HG02610 (cell line): Measurements from ENCODE around the gene MAB21L1.
A peak's percentile ranks its signal among the peaks of the same experiment; 100 is the strongest.

Experiments
- ATAC-seq: cut with Tn5 transposase; IDR thresholded peaks from one replicate; pipeline ENCODE4 v1.9.1; 2021; ENCODE audit warnings: mild to moderate bottlenecking, moderate library complexity; ENCODE audit not compliant: unreplicated experiment

MAB21L1 gene

DNA sequence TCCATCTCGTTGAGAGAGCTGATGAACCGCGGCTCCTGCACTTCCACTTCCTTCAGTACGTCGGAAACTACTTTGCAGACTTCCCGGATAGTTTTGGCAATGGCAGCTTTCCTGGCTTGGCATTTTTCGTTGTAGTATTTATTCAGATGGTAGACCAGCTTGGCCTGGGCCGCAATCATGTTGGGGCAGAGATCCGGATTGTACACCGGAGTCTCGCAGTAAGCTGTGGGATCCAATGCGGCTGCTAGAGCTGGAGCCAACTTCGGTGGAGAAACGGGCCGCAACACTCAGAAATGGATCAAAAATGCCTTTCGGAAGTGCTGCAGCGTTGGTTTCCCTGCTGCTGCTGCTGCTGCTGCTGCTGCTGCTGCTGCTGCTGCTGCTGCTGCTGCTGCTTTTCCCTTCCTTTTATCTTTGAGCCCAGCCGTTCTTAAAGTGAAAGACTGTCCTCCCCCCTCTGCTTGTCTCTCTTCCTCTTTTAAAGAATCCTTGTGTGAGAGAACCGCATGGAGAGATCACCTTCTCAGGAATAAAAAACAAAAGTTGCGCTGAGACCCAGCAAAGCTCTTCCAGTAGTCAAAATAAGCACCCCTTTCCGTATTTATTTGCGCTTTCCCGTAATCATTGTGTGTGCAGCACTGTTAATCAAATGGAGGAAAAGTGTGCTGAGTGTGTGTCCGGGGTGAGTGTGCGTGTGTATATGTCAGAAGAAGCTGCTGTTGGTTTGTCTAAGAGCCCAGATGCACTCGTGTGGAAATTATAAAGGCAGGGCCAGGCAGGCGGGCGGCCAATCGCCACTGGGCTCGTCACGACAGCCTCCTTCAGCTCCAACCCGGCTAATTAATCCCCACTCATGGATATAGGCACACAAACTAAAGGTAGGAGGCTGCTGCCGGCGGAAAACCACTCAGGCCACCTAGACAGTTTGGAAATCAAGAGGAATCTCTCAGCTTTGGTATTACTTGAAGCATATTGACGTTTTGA lies at the start of gene MAB21L1:
TSS of gene MAB21L1 (minus strand) at position 730 of the 984 bp plus-strand sequence. CDS start at position 179, 551 bp downstream.
- ATAC-seq = peak; percentile 37

DNA sequence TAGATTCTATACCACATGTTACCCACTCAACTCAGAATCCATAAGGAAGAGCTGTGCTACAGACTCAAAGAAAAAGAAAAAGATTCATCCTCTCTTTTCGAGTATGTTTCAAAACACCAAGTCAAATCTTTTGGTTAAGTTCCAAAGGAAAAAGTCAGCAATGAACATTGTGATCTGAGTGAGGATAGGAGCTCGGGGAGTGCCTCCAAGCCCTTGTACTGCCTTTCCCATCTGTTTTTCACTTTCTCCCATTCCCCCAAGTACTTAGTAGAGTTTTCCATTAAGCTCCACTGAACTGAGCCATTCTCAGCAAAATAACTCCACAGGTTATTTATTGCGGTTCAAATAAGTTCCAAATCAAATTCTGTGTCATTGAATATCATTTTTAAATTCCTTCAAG lies 47.7 kb upstream of the MAB21L1 start:
- no peak for ATAC-seq

DNA sequence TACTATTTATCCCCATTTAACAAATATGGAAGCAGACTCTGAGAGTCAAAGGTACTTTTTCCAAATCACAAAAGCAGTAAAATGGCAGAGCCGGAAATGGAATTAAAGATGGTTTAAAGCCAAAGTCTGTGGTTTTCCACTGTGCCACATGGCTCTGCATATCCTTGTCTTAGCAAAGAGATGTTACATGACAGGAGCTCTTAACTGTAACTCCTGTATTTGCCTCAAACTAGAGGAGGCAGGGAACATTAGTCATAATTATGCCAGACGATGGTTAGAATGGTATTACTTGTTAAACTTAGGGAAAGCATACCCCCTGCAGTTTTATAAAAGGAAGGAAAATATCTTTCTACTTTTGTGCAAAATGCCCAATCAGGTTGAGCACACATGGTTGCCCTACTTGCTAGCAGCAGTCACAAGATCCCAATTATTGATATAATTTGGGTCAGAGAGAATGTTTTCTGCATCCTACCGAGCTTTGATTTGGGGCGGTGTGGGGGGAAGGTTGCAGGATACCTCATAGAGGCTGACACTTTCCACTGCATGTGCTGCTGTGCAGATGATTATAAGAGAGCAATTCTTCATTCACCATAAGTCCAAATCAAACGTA lies 42.0 kb upstream of the MAB21L1 start:
- ATAC-seq = no peak

DNA sequence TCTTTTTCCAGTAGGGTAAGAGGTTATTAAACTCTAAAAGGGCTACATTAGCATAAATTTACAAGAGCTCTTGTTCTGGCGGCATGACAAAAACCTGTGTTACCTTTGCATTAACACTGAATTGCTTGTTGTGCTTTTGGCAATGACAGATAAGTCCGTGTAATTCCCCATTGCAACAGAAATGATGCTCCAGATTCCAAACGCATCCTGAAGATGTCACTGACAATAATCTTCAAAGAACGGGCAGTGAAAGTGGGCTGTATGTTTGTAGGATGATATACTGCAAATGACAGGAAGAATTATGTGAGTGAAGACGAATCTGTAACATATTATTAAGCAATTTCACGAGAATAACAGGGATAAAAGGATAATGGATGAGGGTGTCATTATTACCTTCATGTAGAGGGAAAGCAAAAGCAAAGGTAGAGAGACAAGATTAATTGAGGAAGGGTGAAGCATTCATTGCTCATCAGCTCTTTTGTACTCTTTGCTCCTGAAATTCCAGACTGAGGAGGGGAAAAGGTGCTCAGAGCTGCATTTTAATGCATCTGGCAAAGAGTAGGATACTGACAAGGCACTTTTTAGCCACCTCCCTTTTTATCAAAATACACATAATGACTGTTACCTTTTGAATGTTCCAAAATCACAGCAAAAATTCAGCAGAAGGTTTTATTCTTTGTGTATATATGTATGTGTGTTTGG lies 38.5 kb upstream of the MAB21L1 start:
- no peak for ATAC-seq

DNA sequence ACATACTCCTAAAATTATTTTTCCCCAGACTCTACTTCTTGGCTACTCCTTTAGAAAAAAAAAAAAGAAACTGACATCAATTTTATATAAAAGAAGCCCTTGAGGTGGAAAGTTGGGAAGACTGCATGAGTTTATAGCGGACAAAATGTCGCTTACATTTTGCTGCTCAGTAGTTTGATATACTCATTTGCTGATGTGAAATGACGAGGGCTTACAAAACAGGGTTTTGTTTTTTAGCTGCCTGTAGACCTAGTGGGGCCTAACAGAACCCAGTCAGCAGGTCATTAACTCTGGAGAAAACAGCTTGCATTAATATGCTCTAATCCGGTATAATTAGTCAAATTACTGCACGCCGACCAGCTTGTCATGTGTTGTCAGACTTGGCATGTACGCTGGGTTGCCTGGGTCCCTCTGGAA lies 37.6 kb upstream of the MAB21L1 start:
- no peak for ATAC-seq

DNA sequence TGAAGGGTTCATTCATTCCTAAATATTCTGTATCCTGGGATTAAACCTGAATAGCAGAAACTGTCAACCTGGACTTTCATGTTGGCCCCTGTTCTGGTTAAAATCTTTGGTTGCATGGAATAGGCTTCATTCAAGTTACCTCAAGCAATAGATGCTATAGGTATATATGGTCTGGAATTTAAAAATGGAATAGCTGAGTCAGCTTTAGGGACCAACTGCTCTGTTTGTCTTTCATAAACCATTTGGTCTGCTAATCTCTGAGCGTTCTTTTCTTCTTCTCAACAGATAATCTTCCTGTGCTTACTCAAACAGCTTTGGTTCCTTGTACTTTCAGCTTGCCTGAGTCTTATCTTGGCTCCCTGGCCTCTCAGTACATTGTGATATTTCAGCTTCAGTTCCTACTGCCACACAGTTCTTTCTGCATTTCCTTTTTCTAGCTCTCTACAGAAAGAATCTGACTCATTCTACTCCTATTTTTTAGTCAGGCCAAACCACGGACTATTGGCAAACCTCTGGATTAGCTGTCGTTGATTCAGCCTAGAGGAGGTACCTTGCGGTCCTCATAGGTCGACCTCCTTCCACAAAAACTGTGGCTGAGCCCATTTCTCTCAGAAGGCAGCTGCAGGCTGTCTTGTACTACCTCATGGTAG lies 35.9 kb upstream of the MAB21L1 start:
- ATAC-seq = peak; percentile 47

DNA sequence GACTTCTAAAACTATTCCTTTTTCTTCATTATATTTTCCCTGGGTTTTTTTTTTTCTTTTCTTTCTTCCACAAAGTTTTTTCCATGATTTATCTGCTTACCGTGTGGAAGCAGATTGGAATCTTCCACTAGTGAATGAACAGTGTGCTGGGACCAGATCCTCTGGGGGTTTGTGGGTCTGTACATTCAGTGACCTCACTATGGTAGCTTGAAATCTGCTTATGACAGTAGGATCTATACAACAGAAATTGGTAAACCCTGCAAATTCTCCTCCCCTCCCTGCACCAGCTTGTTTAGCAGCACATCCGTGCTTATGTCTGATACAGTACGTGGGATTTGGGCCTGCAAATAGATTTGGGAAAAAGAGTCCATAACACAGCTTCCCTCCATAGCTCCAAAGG lies 26.0 kb upstream of the MAB21L1 start:
- no peak for ATAC-seq

DNA sequence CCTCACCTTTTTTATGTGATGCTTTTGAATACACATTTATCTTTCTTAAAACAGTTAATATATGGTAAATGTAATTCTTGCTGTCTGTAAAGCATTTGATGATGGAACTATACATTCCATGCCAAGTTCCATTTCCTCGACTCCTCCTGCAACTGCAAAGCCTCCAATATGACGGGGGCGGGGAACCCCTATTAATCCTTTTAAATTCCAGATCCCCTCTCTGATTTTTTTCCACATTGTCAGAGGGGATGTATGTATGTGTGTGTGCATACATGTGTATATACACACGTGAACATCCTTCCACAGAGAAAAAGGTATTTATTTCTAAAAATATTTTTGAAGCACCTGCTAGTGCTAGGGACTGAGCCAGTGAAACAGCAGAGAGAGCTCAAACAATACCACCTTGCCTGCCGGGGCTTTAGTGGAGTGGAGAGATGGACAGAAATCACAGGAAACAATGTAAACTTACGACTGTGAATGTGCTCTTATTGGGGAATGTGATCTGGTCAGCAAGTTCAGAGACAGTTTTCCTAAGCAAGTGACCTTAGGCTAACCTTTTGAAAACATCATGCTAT lies 25.3 kb upstream of the MAB21L1 start:
- ATAC-seq = no peak

DNA sequence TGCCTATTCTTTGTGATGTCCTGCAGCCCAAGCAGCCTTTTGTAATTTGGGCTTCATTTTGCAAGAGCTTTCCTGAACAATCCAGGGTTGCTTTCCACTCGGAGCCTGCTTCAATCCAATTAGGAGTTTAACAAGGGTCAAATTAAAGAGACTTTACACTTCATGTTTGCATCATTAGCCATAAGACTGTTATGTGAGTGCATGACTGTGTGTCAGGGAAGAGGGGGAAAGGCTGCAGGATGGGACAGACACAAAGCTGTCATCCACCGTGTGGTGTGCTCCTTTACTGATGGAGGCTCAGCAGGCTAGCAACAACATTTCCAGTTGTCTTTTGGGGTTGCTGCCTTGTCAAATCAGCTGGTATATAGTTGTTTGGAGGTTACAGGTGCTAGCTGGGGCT lies 23.7 kb upstream of the MAB21L1 start:
- ATAC-seq = no peak

DNA sequence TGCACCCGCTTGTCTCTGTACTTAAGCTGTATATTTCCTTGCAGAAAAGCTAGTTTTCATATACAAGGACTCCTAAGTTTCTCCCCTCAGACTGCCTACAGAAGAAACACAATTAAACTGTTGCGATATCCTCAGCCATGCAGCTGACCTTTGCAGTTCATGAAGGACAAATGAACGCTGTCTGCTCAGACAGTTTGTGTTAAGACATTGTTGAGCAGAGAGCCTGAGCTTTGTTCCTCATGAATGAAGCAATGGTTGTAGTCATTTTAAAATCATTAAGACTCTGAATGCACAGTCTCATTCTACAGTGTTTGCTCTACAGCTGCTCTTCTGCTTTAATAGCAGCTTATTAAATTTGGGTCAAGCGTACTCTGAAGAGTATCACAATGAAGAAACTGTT lies 23.2 kb upstream of the MAB21L1 start:
- ATAC-seq = no peak

DNA sequence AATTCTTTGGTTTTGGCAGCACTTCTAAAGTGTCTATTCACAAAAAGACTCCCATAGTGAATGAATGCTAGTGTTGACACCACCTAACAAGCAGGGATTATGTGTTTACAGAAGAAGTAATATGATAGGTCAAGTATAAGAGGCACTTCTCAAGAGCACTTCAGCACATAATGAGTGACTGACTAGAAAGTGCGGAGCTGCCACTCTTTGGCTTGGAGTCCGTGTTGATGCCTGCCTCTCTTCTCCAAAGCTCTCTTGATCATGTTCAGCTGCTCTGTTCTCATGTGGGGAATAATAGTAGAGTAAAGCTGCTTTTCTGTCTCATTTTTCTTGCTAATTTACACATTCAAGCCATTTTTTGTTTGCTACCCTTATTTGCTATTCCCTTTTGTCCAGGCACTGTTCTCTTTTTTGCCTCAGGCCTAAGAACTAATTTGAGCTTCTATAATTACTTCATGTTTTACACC lies 22.7 kb upstream of the MAB21L1 start:
- ATAC-seq = no peak

DNA sequence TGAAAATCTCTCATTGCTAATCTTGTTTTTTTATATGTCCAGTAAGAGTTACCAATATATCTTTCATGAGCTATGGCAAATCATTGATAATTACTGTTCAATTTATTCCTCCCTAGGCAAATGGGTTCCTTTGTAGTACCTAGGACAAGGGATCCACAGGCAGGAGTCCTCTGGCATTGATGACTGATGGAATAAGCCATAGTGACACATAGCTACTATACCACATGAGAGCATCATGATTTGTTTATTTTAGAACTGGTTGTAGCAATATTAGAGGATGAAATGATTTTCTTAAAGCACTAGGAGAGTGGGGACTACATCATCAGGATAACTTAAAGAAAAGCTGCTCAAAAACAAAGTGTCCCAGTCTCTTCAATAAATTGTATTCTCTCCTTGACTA lies 21.7 kb upstream of the MAB21L1 start:
- ATAC-seq = no peak

DNA sequence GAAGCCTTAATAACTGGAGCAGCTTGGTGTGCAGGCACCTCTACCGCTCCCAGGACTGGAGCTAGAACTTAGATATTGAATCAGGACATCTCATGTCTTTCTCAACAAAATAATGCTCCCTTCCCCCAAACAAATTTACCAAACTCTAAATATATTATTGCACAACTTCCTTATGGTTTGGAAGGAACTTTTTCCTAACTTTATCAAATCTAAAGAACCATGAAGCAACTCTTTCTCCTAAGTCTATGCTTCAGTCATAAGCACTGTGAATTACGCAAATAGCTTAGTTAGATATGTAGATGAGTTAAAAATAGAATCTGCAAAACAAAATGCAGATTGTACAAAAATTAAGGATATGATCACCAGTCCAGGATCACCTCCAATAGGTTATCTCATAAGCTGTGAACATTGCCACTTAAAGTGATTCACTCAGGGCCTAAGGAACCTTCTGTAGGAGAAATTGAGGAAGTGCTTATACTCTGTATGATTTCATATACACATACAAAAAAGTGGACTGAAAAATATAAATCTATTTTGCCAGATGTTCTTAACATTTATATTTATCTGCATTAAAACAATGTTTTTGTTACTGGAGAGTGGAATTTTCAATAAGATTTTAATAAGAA lies 20.4 kb upstream of the MAB21L1 start:
- ATAC-seq = no peak

DNA sequence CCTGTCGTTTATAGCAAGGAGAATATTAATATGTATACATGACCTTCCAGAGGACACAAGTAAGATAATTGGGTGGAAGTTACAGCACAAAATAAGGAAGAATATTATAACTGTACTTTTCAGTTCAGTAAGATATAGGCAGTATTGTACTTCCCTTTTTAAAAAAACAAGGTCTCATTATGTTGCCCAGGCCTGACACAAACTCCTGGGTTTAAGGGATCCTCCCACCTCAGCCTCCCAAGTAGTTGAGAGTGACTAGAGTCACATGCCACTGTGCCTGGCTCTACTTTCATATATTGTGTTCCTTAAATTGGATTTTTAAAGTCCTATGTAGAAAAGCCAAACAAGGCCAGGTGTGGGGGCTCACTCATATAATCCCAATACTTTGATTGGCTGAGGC lies 19.5 kb upstream of the MAB21L1 start:
- ATAC-seq = no peak

DNA sequence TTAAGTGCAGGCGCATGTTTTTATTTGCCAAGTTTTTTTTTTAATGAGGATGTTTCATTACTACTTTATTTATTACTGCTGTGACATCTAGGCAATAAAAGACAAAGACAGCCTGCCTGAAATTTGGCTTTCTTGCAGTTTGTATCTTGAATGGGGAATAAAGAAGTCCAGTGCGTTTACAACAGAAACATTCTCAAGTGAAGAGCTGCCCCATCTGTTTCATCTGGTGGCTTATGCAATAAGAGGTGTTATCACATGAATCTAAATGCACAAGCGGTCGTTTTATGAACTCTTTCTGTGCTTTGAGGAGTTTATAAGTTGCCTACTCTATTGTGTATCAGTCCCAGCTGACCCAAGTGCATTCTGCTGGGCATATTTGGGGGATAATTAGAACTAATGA lies 12.6 kb upstream of the MAB21L1 start:
- ATAC-seq = no peak

DNA sequence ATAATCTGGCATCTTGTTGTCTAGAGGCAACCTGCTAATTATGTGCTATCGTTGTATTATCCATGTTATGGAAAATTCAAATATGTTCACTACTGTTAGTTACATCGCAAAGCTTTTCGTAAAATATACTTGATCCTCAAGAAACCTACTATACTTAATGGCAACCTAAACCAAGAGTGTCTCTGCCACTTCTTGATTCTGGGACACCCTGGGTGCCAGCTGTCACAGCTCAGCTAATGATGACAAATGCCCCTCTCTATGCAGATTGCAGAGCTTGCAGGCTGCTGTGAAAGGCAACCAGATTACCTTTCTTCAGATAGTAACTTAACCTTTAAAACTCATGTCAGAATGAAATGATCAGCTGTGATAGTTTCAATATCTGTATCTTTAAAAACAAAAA lies 8.9 kb upstream of the MAB21L1 start:
- no peak for ATAC-seq

DNA sequence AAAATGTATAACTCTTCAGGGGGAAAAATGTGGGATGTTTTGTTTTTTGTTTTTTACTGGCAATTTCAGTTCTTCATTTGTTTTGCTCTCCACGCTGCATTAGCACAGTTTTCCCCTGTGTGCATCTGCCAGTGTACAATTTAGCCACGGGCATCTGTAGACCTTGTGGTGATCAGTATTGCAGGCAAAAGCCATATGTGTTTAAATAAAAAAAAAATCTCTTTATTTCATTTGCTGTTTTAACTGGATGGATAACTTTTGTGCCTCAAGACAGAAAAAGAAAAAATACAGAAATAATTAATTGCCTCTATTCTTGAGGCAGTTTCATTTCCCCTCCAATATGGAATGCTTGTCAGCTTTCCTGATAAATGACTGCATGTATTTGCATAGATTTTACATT lies 7.9 kb upstream of the MAB21L1 start:
- ATAC-seq = no peak

DNA sequence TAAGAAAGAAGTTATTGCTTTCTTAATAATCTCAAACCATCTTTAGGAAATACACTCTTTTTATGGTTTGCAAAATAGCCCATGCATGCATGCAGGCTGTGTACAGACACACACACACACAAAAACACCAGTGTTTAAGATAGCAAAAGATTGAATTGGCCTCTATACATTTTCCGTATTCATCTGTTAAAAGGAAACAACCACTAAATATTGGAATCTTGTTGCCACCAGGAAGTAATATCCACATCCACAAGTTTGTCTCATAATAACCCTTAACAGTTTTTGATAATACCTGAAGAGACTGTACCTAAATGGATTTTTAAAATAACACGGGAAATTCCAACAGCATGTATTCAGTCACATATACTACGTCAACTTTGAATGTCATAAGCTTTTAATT lies 7.3 kb upstream of the MAB21L1 start:
- ATAC-seq = no peak

DNA sequence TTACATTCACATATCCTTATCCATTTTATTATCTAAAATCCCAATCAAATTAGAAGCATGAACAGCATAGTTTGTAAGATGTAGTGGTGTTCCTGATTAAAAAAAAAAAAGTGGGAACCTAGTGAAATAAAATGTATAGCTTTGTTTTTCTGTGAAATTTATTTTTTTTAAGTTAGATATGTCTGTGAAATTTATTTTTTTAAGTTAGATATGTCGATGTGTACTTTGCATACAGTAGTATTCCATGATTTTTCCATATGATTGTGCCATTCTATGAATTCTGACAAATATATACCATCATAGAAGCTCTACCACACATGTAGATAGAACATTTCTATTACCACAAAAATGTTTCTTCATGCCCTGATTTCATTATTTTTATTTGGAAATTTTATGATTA lies 6.0 kb upstream of the MAB21L1 start:
- no peak for ATAC-seq

DNA sequence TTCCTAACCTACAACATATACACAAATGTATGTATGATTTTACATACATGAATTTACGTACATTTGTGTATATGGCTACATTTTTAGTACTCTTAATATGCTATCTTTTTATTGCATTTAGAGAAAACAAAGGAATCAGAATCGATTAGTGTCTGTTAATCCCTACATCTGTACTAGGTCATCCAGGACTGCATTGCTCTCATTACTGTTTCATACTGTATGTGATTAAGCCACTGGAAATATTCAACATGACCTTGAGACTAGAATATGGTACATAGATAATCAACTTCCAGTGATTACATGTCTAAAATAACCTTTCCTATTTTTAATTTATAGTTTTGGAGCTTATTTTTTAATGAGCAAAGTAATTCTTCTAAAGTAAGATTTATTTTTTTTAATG lies 5.3 kb upstream of the MAB21L1 start:
- no peak for ATAC-seq
